NCI-H2227 (cell line): ENCODE measurements around the gene FHIT.

Experiments used
- DNase-seq: peaks from one replicate; lab custom pipeline; 2025; ENCODE audit not compliant: unreplicated experiment; lab: John Stamatoyannopoulos, UW

Gene FHIT

GRCh38 chr3:60198179-60198720 is 1053.0 kb downstream of the FHIT start:
- DNase-seq, result no peak

GRCh38 chr3:60192297-60193114 is 1058.7 kb downstream of the FHIT start:
- no peak for DNase-seq

- no peak for DNase-seq
Measured at GRCh38 chr3:60190073-60190472, 1061.2 kb downstream of the FHIT start.

GRCh38 chr3:60189304-60189703 is 1061.9 kb downstream of the FHIT start:
- DNase-seq, result peak; percentile 48

GRCh38 chr3:60188803-60189202 is 1062.4 kb downstream of the FHIT start:
- DNase-seq, result peak; percentile 82

- DNase-seq, result no peak
Measured at GRCh38 chr3:60187343-60187742, 1063.9 kb downstream of the FHIT start.

- no peak for DNase-seq
Measured at GRCh38 chr3:60186359-60186758, 1064.9 kb downstream of the FHIT start.

GRCh38 chr3:60185161-60185560 is 1066.1 kb downstream of the FHIT start:
- no peak for DNase-seq

GRCh38 chr3:60182697-60183096 is 1068.6 kb downstream of the FHIT start:
- no peak for DNase-seq

- DNase-seq, result no peak
Measured at GRCh38 chr3:60178931-60179653, 1072.2 kb downstream of the FHIT start.

GRCh38 chr3:60177726-60178125 is 1073.5 kb downstream of the FHIT start:
- DNase-seq, result no peak

GRCh38 chr3:60176614-60177013 is 1074.6 kb downstream of the FHIT start:
- DNase-seq, result peak; percentile 31

- no peak for DNase-seq
Measured at GRCh38 chr3:60175680-60176079, 1075.6 kb downstream of the FHIT start.

- DNase-seq, result no peak
Measured at GRCh38 chr3:60169755-60170154, 1081.5 kb downstream of the FHIT start.

GRCh38 chr3:60167186-60167585 is 1084.1 kb downstream of the FHIT start:
- no peak for DNase-seq

GRCh38 chr3:60160822-60161748 is 1090.2 kb downstream of the FHIT start:
- no peak for DNase-seq

GRCh38 chr3:60160111-60160821 is 1091.0 kb downstream of the FHIT start:
- no peak for DNase-seq

- no peak for DNase-seq
Measured at GRCh38 chr3:60158035-60158434, 1093.2 kb downstream of the FHIT start.

- no peak for DNase-seq
Measured at GRCh38 chr3:60154011-60154410, 1097.2 kb downstream of the FHIT start.

- DNase-seq, result no peak
Measured at GRCh38 chr3:60153221-60153999, 1097.8 kb downstream of the FHIT start.
